HL-60/S4 treated with retinoic acid at 250 ng/mL for 4 days and 3 days (cell line): ENCODE results near the gene TMEM250.

Source experiments
- in situ Hi-C: fragments of 300-500 bp; cut with MboI; formaldehyde crosslinking; loops from 2 replicates; pipeline ENCODE4 v1.7.0; 2022; ENCODE audit warnings: low sequenced_read_pairs

Gene TMEM250

DNA sequence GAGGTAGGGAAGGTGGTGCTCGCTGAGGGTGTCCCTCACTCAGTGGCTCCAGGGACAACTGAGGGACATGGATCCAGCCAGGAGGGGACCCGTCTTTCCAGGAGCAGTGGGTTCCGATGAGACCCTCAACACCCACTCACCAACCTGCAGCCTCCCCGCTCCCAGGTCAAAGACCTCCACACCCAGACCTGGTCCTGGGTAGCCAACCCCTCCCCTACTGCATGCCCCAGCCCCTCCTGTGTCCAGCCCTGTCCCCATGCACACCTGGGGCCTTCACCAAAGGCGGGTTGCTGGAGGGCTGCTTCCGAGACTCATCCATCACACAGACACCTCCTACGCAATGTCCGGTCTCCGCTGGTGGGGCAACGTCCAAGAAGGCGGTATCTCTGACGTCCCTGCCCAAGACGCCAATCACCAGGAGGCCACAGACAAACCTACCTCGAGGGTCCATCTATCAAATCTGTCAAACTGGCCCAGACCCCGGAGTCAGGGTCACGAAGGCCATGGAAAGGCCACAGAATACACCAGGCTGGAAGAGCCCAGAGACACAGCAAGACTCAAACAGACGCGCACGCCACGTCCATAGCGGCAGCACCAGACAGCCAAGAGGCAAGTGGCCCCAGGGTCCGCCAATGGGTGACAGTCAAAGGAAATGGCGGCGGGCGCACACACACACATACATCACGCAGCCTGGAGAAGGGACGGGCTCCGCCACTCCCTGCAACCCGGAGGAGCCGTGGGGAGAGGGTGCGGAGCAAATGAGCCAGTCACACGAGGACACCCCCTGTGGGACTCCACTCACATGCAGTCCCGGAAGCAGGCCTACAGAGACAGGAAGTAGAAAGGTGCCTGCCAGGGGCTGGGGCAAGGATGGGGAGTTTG is 34.4 kb downstream of the TMEM250 start:
- in situ Hi-C loops = no loop called here

DNA sequence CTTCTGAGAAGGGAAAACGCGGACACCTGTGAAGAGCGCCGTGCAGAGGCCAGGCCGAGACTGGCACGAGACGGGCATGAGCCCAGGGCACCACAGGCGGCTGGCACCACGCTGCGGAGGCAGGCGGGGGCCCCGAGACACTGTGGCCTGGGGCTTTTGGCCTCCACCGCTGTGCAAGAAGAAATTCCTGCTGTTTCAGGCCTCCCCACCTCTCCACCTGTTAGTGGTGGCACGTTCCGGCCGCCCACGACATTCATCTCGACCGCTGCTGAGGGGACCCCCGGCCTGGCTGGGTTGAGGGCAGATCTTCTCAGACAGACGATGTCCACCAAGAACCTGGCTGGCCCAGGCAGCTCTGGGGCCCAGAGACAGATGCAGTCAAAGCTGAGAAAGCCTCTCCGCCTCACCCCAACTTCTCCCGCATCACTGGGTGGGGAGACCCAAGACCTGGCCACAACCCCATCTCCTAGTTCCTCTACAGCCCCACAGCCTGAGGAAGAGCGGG is 35.1 kb downstream of the TMEM250 start:
- in situ Hi-C loops = no loop called here

DNA sequence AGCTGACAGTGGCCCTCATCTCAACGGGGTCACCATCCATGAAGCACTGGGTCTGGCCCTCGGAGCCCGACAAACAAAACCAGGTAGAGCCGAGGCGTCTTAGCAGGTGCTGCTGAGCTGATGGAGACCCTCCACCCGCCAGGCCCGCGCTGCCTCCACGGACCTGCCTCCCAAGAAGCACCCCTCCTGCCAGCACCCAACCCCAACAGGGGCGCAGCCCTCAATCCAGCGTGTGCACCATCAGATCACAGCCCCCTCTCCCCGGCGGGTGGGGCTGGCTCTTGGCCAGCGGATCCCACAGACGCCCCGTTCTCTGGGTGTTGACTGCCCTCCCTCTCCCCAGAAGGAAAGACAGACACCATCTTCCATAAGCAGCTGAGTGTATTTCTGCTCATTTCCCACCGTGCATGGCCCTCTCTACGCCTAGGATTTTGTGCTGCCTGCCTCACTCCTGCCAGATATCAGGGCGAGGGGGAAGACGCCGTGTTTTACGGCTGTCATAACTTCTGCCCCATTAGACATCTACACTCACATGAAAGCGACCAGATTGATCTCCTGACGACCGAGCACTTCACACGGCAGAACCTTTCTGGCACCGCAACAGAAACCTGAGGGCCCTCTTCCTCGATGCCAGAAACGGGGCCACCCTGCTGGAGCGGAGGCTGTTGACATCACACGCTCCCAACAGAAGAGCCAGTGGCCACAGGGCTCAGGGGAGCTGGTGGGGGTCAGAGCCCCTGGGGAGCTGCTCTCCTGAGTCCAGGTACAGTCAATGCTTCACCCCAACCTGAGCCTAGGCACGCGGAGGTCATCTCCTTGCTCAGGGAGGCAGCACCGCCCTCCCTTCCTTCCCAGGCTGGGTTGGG is 35.9 kb downstream of the TMEM250 start:
- in situ Hi-C loops = no loop called here

DNA sequence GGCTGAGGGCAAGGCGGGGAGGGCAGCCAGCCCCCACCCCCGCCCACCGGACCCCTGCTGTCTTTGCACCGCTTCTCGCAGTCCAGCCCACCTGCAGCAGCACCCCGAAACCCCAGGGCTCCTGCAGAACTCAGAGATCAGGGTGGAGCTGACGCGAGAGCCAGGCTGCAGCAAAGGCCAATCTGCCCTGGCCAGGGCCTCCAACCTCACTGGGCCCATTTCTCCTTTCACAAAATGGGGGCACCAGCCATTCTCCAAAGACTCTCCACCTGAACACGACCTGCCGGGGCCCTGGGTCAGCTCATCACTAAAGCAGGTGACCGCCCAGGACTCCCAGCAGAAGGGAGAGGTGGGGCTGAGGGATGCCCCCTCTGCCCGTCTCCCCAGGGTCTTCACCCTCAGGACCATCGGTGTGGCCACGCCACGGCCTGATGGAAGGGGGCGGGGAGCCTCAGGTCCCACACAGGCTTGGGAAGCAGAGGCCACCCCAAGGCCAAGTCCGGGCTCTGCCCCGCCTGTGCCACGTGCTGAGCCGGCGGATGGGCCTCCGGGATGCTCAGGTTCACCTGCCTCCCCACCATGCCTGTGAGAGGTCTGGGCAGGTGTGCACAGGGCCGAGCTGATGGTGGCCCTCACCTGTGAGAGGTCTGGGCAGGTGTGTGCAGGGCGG is 36.7 kb downstream of the TMEM250 start:
- in situ Hi-C loops = no loop called here

DNA sequence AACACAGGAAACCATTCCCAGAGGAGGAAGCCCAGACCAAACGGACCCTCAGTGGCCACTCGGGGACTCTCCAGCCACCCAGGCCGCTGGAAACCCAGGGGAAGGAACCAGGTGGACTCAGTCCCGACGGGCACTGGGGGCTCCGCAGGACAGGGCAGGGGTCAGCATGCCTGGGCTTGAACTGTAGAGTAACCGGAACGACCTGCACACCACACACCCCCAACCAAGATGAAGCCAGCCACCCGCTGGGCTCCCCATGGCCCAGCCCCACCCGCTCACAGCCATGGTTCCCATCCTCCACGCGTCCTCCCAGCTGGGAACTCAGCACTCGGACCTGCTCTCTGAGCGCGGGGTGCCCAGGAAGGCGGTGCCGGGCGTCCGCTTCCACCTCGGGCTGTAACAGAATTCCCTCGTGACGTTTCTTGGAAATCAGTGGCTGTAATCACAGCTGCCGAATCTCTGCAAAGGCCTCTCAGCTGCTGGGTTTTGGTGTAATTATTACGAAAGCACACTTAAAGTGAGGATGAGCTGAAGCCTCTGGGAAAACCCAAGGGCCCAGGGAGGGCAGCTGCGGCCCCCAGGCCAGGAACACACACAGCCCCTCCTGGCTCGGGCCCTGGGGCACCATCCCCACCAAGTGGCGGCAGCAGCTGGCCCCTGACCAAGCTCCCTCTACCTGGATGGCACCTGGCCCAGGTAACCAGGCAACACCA is 37.4 kb downstream of the TMEM250 start:
- in situ Hi-C loops = no loop called here

DNA sequence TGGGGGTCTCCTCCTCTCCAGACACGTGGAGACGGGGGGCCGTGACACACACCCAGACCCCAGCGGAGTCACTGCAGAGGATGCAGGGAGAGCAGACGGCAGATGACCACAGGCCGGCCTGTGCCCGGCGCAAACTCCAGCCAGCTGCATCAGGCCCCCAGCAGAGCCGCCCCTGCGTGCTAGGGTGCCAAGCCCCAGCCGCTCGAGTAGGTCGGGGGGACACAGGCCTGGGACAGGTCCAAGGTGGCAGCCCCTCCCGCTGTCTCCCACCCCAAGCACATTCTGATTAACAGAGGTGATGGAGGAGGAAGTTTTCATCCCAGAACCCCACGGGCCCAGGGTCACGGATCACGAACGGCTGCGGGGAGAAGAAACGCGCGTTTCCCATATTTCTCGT is 38.0 kb downstream of the TMEM250 start:
- in situ Hi-C loops = no loop called here

DNA sequence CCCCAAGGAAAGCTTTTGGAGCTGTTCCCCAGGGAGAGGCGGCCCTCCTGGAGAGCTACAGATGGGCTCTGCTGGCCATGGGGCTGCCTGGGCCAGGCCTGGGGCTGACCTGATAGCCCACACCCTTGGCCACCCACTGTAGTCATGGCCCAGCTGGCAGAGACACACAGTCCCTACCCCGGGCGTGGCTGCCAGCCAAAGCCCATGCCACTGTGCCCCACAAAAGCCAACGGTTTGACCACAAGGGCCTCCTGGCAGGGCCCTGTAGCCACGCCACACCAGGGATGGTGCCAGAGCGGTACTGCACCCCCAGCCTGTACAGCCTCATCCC is 38.8 kb downstream of the TMEM250 start:
- in situ Hi-C loops = no loop called here

DNA sequence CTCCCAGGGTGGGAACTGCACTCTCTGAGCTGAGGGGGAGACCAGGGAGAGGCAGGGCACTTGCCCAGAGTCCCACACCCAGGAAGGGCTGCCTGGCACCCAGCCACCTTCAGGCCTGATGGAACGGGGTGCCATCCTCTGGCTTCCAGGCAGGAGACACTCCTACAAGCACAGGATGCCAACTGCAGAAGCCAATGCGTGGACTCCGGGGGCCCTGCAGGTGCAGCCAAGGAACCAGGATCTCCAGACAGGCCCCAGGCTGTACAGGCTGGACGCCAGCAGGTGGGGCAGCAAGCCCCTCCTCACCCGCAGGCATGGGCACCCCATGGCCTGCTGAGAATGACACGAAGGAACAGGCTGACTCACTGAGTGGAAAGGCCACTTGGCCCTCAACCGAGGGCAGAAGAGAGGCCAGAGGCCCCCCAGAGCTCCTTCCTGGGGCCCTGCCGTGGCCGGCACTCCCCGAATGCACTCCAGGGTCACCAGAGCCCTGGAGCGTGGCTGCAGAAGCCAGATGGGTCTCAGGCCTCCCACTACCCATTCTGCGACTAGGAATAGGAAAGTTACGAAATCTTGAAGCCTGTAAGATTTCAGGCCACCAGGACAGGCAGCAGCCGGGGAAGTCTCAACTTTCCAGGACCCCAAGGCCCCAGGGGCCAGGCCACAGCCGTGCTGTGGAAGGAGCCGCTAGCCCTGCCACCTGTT is 39.3 kb downstream of the TMEM250 start:
- in situ Hi-C loops = no loop called here

DNA sequence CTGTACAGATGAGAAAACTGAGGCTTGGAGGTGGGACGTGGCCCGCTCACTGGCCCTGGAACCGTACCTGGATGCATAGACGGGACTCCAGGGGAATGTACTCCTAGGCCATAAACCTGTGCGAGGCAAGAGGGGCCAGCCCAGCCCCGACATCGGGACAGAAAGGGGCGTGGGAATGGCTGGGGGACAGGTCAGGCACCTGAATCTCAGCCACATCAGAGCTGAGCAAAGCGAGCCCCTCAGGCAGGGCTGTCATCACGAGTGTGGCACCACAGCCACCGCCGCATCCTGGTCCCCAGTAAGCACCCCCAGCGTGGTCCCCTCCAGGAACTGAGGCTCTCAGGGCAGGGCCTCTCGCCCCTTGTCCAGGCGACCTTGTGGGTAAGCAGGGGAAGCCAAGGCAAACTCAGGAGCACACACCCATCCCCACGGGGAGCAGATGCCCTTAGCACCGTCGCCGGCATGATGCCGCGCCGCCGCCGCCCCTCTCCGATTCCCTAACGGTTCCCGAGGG is 40.1 kb downstream of the TMEM250 start:
- in situ Hi-C loops = no loop called here

DNA sequence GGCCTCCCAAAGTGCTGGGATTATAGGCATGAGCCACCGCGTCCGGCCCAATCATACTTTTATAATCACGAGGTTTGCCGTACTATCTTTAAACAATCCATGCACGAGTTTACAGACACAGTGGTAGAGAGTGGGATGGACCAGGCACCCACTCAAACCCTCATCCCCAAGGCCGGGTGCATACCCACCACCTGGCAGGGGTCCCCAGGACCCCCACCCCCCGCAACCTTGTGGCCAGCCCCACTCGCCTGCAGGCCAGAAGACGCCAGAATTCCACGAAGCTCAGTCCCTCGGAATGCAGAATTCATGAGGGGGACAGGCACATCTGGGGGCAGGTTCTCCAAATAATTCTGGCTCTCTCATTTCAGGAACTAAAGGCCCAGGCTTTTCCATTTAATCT is 40.7 kb downstream of the TMEM250 start:
- in situ Hi-C loops = no loop called here

DNA sequence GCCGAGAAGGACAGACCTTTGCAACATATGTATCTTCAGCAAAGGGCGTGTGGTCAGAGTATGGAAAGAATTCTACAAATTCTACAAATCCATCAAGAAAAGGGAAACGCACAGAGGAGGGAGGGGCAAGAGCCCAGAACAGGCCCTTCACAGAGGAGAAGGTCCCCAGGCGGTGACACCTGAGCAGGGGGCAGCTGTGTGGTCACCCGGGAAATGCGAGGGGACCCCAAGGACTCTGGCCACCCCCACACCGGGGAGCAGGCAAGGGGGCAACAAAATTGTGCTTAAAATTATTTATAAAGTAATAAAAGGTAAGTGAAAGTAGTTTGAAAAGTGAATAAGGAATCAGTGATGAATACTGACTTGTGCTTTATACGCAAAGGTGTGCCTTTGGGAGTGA is 41.2 kb downstream of the TMEM250 start:
- in situ Hi-C loops = no loop called here

DNA sequence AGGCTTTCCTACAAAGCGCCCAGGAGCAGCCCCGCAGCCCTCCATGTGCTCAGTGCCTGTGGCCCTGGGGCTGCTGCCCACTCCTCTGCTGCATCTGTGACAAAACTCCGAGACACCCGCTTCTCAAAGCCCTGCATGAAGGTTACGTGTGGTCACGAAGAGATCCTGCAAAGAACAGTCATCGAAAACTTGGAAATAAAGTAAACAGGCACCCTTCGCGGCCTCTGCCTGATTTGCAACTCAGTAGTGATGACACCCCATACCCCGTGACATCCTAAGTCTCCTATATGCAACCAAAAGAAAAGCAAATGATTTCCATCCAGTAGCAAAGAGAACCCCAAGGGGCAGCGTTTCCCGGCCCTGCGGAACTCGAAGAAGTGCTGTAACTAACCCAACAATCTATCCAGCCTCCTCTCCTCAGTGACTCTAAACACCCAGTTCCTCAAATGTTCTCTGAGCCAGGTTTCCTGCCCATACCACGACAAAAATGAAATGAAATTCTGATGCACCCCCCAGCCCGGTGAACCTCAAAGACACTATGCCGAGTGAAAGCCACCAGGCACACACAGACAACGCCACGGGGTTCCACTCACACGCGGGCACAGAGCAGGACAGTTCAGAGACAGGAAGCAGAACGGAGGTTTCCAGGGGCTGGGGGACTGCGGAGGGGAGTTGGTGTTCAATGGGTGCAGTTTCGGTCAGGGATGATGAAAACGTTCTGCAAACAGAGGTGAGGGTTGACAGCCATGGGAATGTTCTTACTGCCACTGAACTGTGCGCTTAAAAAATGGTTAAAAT is 42.6 kb downstream of the TMEM250 start:
- in situ Hi-C loops = no loop called here

DNA sequence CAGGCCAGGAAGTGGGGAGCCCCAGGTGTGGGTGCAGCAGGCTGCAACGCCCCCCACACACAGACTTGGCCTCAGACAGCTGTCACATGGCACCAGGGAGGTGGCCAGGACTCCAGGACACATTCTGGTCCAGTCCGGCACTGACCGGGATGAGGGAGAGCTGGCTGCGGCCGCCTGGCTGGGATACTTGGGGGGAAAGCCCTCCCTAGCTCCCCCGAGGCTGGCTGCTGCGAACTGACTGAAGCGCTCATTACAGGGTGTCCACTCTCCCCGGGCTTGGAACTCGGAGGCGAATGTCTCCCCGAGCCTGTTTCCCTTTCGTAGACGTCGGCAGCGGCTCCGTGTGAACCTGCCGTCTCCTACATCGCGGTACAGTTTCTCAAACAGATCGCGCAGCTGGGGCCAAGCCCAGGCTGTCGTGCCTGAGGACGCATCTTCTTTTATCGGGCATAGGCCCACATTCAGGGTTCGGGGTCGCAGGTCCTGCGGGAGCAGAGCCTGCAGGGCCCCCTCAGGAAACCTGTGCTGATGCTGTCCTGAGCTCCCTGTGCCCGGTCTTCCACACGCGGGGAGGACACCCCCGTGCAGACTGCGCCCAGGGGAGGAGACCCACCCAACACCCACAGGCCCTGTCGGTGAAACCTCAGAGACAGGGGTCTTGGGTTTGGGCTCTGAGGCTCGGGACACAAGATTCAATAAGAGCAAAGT is 43.4 kb downstream of the TMEM250 start:
- in situ Hi-C loops = no loop called here

DNA sequence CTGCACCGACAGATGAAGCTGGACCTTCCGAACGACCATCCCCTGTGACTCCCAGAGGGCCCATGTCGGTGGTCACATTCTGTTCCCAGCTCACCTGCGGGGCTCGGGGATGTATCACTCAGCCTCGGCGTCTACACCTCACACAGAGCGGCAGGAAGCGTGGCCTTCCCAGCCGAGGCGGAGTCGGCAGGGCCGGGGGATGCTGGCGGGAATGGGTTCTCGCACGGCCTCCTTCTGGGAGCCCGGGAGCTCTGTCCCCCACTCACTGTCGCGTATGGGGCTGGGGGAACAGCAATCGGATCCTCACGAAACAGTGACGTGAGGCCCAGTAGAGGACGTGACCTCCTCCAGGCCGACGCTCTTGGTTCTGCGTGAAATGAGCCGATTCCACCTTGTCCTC is 44.0 kb downstream of the TMEM250 start:
- in situ Hi-C loops = no loop called here
